Stomach (tissue), 4 donors: ENCODE results near the gene TBCE.

ENCODE experiments used
- POLR2AphosphoS5 ChIP-seq, 3 donors: sonication (generic); formaldehyde crosslinking; IDR thresholded peaks; one replicate each; pipeline ENCODE4 v1.6.1; 2016; ENCODE audit warnings: antibody characterized with exemption in 3 of 3
- TF ChIP-seq, protein P1 (sequence below), 7 experiments: fragments of 450-650 bp in 4 of 7; fragments of 200-600 bp in 3 of 7; sonication (generic) in 3 of 7; IDR thresholded peaks; one replicate each; pipeline ENCODE4 v1.5.1; 2016 to 2019; ENCODE audit warnings: antibody characterized with exemption in 7 of 7, control low read depth in 2 of 7, mild to moderate bottlenecking in 1 of 7

DNA sequence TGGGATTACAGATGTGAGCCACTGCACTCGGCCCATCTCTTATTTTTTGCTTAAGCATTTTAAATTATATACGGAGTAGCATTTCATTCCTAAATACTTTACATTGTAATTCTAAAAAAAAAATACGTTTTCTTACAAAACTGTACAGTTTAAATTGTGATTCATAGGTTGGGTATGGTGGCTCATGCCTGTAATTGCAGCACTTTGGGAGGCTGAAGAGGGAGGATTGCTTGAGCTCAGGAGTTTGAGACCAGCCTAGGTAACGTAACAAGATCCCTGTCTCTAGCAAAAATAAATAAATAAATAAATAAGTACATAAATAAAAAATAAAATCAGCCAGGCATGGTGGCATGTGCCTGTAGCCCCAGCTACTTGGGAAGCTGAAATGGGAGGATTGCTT lies 24.6 kb downstream of the TBCE start:
- TF ChIP-seq, protein P1, sequence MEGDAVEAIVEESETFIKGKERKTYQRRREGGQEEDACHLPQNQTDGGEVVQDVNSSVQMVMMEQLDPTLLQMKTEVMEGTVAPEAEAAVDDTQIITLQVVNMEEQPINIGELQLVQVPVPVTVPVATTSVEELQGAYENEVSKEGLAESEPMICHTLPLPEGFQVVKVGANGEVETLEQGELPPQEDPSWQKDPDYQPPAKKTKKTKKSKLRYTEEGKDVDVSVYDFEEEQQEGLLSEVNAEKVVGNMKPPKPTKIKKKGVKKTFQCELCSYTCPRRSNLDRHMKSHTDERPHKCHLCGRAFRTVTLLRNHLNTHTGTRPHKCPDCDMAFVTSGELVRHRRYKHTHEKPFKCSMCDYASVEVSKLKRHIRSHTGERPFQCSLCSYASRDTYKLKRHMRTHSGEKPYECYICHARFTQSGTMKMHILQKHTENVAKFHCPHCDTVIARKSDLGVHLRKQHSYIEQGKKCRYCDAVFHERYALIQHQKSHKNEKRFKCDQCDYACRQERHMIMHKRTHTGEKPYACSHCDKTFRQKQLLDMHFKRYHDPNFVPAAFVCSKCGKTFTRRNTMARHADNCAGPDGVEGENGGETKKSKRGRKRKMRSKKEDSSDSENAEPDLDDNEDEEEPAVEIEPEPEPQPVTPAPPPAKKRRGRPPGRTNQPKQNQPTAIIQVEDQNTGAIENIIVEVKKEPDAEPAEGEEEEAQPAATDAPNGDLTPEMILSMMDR (IDR thresholded peaks at IDR 0.05) = no peak
- no peak for TF ChIP-seq POLR2AphosphoS5 (IDR thresholded peaks at IDR 0.05)
